ENCODE results near the gene SLC38A4.

The SLC38A4 gene

DNA sequence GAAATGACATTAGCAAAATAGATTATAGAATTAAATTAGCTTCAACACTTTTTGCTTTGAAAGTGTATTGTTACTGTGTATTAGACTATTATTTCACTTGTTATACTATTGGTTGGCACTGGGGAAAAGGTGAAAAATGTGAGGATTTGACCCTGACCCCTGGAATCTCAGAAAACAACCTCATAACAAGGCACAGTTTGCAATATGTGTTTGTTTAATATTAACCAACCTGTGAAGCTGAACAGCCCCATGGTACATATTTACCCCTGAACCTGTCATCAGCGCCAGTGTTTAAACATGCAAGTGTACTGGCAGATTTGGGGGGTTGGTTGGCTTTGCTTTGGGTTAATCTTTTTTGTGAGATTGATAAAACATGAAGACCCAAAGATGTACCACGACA lies 11.7 kb downstream of the SLC38A4 start:
- no peak for DNase-seq

DNA sequence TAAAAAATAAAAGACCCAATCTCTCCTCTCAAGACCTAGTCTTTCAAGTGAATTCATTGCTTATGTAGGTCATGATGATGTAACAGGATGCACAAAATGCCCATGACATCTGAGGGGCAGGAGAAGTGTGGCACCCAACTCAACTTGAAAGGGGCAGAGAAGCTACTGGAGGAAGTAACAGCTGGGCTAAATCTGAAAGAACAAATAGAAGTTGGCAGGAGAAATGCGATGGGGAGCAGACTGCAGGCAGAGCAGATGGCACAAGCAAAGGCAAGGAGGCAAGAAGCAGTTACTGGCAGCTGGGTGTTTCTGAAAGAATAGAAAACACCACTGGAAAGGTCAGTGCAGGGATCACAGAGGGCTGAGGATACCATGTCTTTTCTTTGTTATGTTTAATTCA lies 14.6 kb downstream of the SLC38A4 start:
- DNase-seq: no peak

DNA sequence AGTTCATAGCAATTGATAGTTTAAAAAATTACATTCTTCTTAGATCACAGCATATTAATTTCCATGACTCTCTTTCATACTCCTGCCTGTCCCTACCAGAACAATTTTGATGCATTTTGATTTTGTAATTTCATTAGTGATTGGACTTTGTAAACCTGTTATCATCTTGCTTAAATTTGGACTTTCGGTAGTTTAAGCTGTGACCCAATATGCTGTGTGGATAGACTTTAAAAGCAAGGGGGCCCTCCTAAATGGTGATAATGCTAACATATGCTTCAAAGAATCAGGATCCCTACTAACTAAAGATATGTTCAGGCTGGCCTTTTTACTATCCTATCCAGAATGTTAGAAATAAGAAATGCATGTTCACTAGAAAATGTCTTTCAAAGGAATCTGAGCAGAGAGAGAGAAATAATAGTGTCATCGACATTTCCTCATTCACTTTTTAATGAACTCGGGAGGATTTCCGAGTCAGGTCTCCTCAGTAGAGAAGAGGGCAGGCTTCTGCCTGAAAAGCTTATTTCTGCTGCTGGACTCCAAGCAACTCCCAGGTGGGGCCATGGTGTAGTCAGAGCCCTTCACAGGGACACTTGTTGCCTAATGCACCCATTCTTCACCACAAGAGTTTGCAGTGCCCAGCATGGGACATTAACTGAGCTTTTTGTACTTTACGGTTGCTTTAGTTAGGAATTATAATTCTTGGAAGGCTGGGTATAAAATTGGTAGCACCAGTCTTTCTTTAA lies 16.7 kb downstream of the SLC38A4 start:
- no peak for DNase-seq

DNA sequence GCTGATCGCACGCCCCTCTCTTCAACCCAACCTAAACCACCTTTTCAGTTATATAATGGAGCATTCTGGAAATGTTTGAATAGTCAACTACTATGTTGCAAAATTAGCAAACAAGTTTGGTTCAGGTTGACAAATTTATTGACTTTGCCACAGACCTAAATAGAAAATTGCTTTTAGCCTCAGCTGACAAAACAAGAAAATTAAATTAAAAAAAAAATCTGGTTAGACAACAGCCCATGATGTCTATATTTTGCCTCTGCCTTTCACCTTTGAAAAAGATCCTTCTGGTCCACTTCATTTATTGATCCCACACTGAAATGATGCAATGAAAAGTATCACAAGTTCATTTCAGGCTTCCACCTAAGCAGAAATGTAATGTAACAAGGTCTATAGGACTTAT lies 17.5 kb downstream of the SLC38A4 start:
- DNase-seq: no peak

DNA sequence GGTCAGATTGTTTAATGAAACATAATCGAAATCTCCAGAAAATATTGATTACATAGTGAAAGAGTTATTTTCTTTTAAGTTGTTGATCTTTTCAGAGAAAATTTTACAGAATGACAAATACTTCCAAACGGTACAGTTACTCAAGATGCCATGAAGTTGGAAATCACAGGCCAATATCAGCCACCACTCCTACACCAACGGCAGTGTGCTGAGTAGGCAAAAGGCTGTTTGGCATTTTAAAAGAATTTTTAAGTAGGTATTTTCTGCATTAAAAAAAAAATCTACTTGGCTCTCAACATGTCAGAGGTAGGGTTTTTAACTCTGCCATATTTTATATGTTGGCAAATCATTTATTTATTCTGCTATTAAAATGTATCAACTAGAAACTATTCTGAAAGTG lies 21.7 kb downstream of the SLC38A4 start:
- DNase-seq: no peak

DNA sequence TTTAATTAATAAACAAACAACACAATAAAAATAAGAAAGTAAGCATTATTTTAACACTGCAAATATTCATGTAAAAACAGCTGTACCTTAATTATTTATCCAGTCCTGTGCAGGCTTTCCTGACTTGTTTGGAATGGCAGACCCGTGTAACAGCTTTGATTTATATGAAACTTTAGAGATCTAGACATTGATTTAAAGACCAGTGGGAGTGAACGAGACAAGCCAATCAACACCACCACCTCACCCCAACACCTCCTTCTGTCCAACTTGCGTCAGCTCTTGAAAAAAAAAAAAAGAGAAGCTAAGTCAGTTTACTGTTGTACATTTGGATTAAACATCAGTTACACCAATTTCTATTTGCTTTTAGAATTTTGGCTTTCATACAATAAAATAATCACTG lies 22.3 kb downstream of the SLC38A4 start:
- DNase-seq: no peak

DNA sequence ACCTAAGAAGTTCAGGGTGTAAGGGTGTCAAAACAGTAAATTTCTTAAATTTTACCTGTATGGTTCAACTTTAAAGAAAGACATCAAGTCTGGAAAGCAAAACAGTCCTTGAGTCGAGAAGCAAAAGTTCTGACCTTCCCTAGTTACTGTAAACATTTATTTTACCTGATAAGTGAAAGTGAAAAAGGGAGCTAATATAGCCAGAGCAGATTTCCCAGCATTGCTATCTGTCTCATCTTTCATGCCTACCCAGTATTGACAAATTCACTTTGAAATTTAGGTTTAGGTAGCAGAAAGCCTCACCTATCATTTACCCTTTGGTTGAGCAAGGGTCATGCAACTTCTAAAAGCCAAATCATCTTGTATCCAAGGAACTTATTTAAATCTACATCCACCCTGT lies 24.5 kb downstream of the SLC38A4 start:
- no peak for DNase-seq

DNA sequence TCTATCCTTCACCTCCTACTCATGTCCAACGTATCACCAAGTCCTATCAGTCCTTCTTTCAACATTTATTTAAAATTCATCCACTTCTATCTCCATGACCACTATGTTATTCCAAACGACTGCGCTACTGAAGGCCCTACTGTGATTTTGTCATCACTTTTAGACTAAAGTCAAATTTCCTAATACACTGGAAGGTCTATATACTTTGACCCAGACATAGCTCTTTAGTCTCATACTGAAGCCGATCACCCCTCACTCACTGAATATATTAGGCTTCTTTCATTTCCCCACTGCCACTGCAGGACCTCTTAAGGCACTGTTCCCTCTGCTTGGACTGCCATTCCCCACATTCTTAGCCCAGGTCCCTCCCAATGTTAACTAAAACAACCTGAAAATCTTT lies 25.6 kb downstream of the SLC38A4 start:
- no peak for DNase-seq

DNA sequence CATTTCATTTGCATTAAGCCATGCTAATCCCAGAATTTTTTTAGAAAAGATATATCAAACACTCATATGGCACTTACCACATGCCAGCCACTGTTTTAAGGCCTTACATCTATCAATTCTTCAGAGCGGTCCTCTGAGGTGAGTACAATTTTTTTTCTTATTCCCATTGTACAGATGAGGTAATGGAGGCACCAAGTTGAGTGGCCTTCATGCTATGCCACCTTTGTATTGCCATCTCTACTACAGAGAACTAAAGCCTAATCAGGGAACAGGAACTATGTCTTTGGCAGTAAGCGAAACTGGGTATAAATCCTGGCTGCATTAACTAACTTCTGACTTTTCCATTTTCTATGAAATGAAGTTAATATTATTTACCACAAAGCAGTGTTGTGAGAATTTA lies 27.1 kb downstream of the SLC38A4 start:
- DNase-seq: no peak

DNA sequence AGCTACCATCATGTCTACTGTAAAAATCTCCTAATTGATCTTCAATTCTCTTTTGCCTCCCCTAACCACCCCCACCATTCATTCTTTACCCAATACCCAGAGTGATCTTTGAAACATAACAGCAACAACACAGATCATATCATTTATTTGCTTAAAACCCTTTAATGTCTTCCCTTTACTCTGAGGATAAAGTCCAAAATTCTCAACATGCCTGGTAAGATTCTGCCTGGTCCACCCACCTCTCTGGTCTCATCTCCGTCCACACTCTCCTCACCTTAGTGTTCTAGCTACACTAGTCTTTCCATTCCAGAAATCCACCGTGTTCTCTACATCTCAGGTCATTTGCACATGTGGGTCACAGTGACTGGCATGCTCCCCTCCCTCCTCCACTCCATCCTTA lies 27.7 kb downstream of the SLC38A4 start:
- no peak for DNase-seq

DNA sequence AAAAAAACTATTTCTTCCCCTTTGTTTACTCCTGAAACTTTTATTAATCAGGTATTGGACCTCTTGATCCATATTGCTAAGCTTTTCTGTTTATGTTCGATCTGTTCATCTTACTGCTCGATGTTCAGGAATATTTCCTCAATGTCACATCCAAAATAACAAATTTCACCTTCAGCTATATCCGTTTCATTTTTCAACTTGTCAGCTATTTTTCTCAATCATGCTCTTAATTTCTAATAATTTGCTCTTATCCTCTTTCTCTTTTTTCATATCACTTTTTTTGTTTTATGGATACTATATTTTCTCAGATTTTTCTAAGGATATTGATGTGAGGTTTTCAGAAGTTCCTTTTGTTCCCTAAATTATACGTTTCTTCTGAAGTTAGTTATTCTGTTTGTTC lies 29.8 kb downstream of the SLC38A4 start:
- no peak for DNase-seq

DNA sequence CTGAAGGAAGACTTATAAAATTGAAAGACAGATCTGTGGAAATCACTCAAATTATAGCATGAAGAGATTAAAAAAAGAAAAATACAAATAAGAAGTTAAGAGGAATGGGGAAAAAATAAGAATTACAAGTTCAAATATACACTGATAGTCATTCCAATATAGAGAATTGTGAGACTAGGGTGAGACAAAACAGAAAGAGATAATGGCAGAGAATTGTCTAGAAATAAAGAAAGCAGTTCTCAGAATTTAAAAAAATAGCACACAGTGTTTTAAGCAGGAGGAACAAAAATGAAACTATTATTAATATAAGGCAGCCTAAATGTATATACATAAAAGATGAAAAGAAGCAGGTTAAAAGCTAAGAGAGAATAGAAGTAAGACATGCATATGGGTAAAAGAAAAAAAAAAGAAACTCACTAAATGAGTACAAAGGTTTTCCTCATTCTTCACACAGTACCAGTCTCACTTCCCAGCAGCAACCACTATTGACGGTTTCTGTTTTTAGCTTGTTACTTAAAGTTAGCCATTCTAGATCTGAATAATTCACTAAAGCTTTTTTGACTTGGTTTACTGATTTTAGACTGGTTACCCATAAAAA lies 31.1 kb downstream of the SLC38A4 start:
- DNase-seq: no peak

DNA sequence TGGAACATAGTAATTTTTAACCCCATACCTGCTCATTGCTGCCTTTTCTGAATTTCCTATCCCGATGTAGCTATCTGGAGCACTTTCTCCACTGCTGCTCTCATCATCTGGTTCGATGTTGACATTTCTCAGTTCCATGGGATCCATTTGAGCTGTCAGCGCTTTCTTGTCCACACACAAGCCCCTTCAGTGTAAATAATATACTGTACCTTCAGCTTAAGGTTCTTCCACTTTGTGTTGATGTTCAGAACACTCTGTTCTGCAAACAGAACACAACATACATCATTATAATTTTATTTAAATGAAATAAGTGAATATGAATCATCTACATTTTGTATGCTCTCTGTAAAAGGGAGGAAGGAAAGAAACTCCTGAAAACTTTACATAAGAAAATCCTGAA lies 32.9 kb downstream of the SLC38A4 start:
- DNase-seq: no peak

DNA sequence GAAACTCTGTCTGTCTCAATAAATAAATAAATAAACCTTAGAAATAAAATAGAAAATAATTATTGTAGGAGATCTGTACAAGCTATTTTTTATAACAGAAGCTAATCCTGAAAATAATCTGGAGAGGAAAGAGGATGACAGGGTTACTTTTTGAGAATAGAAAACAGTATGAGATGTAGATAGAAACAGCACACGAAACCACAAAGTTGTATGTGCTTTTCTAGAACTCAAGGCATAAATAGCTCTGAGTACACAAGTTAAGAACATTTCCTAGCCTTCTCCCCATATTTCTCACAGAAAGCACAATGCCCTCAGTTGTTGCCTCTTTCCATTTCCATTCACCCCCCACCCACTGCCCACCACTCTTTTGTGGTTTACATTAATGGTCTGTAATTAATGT lies 35.7 kb downstream of the SLC38A4 start:
- DNase-seq: no peak

DNA sequence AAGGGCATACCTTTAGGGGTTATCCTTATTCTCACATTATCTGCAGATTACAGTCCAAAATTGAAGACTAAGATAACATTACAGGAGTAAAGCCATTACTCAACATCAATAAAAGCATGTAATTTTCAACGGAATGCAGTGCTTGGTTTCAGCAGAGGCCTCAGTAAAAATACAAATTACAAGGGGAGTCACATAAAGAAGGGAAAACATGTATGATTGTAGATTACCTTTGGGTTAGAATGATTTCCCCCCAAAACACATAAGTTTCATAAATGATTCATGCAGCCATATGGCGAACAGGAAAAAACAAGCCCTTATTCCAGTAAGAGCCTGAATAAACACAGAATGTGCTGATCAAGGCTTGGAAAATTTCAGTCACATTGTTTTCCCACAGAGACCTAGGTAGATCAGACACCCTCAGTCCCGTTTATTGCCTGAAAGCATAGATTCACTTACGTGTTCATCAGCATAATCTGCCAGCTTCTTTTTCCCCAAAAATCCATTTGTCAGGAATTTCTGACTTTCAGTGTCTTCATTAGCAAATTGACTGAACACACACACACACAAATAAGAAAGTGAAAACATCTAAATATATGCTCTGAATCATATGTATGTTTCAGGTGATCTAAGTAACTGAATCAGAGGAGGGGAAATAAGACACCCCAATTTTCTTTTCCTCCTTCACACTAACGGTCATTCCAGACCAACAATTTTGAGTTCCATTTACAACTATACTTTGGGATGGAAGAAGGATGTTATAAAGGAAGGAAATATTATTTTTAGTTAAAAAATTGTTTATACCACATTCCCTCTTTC lies 37.5 kb downstream of the SLC38A4 start:
- DNase-seq: no peak

DNA sequence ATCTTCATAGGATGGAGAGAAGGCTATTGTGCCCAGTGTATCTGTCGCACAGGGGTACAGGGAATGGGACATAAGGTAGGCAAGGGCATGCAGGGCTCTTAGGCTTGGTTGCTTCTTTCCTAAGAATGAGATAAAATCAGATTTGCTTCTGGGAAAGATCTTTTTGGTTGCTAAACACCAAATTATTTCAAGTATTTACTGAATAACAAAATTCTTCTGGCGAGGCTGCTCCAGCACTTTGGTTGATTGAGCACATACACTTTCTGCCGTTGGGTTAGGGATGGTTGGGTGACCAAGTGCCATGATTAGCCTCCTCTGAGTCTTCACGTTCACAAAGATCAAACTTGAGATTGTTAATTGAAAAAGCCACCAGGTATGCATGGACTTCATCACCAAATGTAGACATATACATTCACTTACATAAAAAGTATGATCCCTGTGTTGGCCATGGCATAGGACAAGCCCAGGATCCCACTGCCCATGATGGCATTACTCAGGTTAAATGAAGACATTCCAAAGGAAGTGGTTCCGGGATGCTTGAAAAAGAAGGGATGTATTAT lies 38.2 kb downstream of the SLC38A4 start:
- no peak for DNase-seq

DNA sequence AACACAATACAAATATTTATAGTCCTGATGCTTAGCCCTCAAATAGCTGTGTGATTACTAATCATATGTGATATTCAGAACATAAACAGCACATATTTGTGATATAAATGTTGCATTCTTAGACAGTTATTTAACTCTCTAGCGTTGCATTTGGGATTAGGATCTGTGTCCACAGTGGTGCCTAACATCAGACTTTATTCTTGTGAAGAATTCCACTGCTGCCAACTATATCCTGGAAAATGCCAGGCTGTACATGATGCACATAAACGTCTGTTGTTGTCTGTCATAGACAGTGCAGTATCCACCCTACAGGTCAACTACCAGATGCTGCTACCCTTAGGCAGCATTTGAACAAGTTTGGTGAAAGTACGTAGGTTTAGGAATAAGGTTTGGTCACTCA lies 39.0 kb downstream of the SLC38A4 start:
- DNase-seq: no peak

DNA sequence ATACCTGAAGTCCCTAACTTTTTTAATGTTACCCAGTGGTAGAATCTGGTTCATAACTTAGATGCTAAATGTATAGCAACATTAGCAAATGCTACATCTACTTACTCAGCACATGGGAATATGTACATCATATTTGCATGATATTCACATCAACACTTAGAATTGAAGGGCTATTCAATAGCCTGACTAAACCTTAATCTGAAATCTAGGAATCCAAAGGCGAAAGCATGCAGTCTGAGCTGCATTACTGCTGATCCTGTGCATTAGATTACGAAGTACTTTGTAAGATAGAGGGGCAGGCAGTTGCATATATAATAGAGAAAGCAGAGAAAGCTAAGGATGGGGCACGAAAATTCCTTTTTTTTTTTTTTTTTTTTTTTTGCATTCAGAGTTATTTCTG lies 40.4 kb downstream of the SLC38A4 start:
- DNase-seq: no peak

DNA sequence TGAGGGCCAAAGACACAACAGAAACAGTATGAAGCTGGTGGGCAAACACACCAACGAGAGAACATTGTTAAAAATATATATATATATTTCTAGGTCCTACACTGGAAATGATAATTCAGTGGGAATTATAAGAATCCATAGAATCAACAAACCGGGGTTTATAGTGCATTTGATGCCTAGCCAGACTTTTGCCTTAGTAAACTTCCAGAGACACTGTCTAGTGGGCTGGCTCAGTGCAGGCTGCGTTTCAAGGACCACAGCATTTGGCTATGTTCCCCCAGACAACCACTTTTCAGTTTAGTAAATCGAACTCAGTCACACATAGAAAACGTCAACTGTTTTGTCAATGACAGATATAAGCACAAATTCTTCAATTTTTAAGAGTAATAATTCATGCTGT lies 41.9 kb downstream of the SLC38A4 start:
- DNase-seq: no peak

DNA sequence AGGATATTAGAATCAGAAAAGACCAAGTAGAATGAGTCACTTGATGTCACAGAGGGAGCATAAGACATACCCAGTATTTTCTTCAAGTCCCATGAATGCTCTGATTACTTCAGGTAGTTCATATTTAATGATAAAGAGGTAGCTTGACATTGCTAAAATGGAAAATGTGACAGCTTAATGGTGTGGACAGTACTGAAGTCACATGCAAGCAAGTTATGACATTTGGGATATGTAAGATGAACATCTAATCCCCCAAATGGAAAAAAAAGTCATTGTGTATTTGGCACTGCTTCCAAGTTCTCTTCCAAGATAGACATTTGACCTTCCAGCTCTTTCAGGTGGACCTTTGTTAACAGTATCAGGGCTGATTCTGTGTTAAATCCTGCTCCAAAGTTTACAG lies 45.9 kb downstream of the SLC38A4 start:
- DNase-seq: no peak

DNA sequence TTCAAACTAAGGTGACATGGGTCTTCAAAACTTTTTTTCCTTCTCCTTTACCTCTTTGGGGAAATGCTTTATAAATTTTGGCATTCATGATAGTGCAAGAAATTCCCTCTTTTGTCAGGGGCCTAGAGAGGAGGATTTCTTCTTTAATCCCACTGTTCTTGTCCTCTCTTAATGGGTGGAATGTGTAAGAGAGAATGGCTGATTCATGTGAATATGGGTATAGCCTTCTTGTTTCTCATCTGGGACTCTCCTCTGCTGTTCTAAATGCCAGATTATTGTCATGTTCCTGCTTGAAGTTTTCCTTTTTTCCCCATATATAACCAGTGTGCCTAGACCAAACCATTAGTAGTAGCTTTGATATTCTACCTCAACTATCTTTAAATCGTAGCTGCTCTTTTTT lies 46.7 kb downstream of the SLC38A4 start:
- DNase-seq: no peak

DNA sequence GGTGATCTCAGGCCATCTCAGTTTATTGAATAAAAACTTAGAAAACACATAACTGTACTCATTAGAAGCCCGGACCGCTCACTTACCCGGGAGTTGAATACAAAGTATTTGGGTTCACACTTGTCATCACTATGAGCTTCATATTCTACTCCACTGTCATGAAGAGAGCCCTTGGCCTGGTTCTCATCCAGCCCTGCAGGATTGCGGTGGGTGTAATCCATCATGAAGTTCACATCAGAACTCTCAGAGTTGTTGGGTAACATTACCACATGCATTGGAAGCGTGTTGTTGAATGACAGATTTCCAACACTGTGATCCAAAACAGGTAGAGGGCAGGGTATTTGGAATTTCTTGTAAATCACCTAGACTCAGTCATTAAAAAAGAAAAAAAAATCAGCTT lies 47.4 kb downstream of the SLC38A4 start:
- DNase-seq: no peak

DNA sequence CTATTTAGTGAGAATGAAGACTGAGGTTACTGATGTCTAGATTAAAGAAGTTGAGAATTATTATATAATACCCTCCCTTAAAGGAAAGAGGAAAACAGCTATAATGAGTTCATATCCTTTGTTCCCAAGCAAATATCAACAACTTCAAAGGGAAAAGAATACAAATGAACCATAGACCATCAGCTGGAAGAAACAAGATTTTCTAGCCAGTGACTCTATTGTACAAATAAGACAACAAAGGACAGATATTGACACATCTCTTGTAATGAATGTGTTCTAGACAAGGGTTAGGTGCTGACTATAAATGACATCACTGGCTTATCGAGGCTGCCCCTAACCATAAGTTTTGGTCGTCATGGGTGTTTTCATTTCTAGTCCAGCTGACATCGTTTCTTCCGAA lies 48.2 kb downstream of the SLC38A4 start:
- no peak for DNase-seq

DNA sequence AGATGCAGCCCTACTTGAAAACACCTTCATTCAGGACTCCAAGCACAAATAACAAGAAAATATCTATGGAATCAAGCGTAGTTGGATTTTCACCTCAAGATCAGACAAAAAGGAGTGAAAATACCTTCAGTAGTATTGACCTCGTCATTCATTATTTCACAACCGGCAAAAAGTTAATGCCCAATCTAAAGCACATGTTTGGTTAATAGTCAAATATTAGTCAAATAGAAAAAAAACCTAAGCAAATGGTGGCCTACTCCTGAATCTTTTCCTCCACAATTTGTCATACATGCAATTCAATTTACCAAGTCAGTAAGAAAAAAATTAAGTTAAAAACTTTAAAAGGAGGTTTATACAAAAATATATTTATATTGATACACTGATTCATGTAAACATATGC lies 50.0 kb downstream of the SLC38A4 start:
- no peak for DNase-seq
